ENCODE data around the gene AKAP13. TPM values are rescaled to one million over a fixed set of nuclear protein-coding genes. Genes with fewer than 3 reads are reported as not detected.

The AKAP13 gene
- total RNA-seq, 1 donor from 2014 or later = 71.8 TPM

- DNase-seq (ENCODE audit: low read depth, low spot score) = peak; percentile 99
Observed at GRCh38 chr15:85667491-85668424, 287.4 kb downstream of the AKAP13 start.

GRCh38 chr15:85671156-85671555, 290.8 kb downstream of the AKAP13 start:
- no peak for DNase-seq (ENCODE audit: low read depth, low spot score)

- DNase-seq (ENCODE audit: low read depth, low spot score) = no peak
Observed at GRCh38 chr15:85672332-85673084, 292.1 kb downstream of the AKAP13 start.

GRCh38 chr15:85673326-85673725, 292.9 kb downstream of the AKAP13 start:
- no peak for DNase-seq (ENCODE audit: low read depth, low spot score)

- no peak for DNase-seq (ENCODE audit: low read depth, low spot score)
Observed at GRCh38 chr15:85676342-85677098, 296.1 kb downstream of the AKAP13 start.

- no peak for DNase-seq (ENCODE audit: low read depth, low spot score)
Observed at GRCh38 chr15:85679231-85679630, 298.8 kb downstream of the AKAP13 start.

GRCh38 chr15:85681386-85681785, 301.0 kb downstream of the AKAP13 start:
- DNase-seq (ENCODE audit: low read depth, low spot score) = no peak

- DNase-seq (ENCODE audit: low read depth, low spot score) = no peak
Observed at GRCh38 chr15:85684174-85684710, 303.8 kb downstream of the AKAP13 start.

GRCh38 chr15:85685356-85685755, 305.0 kb downstream of the AKAP13 start:
- no peak for DNase-seq (ENCODE audit: low read depth, low spot score)

- DNase-seq (ENCODE audit: low read depth, low spot score) = no peak
Observed at GRCh38 chr15:85687329-85687728, 306.9 kb downstream of the AKAP13 start.

GRCh38 chr15:85688711-85689110, 308.3 kb downstream of the AKAP13 start:
- no peak for DNase-seq (ENCODE audit: low read depth, low spot score)

- DNase-seq (ENCODE audit: low read depth, low spot score) = peak; percentile 67
Observed at GRCh38 chr15:85689729-85690128, 309.3 kb downstream of the AKAP13 start.

GRCh38 chr15:85690561-85691231, 310.3 kb downstream of the AKAP13 start:
- DNase-seq (ENCODE audit: low read depth, low spot score) = no peak

- no peak for DNase-seq (ENCODE audit: low read depth, low spot score)
Observed at GRCh38 chr15:85691350-85692240, 311.2 kb downstream of the AKAP13 start.

- DNase-seq (ENCODE audit: low read depth, low spot score) = no peak
Observed at GRCh38 chr15:85692321-85692720, 311.9 kb downstream of the AKAP13 start.

- DNase-seq (ENCODE audit: low read depth, low spot score) = no peak
Observed at GRCh38 chr15:85692873-85693272, 312.5 kb downstream of the AKAP13 start.

- DNase-seq (ENCODE audit: low read depth, low spot score) = no peak
Observed at GRCh38 chr15:85693277-85693676, 312.9 kb downstream of the AKAP13 start.

GRCh38 chr15:85694091-85694490, 313.7 kb downstream of the AKAP13 start:
- DNase-seq (ENCODE audit: low read depth, low spot score) = no peak

GRCh38 chr15:85700767-85701166, 320.4 kb downstream of the AKAP13 start:
- no peak for DNase-seq (ENCODE audit: low read depth, low spot score)

Measured in pulmonary artery endothelial cell (primary cell).